Measurements from ENCODE around the gene TEKT2.

The TEKT2 gene

DNA sequence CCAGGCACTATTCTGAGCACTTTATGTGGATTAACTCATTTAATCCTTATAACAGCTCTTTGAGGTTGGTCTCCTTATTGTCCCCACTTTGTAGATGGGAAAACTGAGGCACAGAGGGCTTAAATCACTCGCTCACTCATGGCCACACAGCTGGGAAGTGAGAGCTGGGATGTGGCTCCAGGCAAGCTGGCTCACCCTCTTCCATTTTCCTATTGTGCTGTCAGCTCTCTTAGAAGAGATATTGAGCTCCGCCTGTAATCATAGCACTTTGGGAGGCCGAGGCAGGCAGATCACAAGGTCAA is 45.0 kb downstream of the TEKT2 start:
- DNase-seq (ENCODE audit: low spot score) = no peak

DNA sequence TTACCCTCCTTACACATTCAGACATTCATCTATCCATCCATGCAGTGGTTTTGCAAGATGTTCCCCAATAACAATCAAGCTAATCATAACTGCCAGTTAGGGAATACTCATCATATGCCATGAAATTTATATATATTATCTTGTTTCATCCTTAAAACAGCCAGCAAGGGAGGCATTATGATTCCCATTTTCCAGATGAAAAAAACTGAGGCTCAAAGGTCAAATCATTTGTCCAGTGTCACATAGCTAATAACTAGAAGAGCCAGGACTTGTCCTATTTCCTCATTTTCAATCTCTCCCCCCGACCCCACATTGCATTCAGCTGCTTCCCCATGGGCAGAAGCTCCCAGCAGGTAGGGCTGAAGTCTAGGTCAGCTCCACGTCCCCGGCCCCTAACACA is 48.1 kb downstream of the TEKT2 start:
- no peak for DNase-seq (ENCODE audit: low spot score)

DNA sequence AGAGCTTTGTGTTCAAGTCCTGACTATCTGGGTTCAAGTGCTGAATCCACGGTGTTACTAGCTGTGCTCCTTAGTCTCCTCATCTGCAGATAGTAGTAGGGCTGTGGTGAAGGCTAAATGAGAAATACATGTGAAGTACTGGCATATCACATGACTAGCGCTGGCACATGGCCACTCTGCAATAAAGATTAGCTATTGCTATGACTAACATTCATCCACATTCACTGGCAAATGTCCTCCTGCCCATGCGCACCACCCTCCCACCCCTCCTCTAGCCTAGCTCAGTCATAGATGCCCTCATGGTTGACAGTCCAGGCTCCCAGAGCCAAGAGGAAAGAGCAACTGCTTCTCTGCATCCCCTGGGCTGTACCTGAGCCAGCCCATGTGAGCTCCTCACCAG is 49.6 kb downstream of the TEKT2 start:
- DNase-seq (ENCODE audit: low spot score) = no peak

- DNase-seq (ENCODE audit: low spot score) = no peak
Observed at GRCh38 chr1:36134031-36134430, 50.1 kb downstream of the TEKT2 start.

- DNase-seq (ENCODE audit: low spot score) = peak; percentile 79
Observed at GRCh38 chr1:36134505-36135329, 50.8 kb downstream of the TEKT2 start.

DNA sequence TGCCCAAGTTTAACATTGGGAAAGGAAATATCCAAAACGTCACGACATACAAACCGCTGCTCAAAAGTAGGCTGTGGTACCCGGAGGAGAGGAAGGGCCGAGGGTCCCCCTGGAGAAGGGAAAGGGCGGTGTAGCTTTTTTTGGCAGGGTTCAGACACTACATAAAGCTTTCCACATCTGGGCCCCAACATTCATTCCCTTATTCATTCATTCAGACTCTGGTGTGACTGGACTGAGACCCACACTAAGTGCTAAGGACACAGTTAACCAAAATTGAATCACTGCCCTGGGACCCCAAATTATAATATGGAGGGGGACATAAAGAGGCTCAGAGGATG is 51.4 kb downstream of the TEKT2 start:
- DNase-seq (ENCODE audit: low spot score) = no peak

DNA sequence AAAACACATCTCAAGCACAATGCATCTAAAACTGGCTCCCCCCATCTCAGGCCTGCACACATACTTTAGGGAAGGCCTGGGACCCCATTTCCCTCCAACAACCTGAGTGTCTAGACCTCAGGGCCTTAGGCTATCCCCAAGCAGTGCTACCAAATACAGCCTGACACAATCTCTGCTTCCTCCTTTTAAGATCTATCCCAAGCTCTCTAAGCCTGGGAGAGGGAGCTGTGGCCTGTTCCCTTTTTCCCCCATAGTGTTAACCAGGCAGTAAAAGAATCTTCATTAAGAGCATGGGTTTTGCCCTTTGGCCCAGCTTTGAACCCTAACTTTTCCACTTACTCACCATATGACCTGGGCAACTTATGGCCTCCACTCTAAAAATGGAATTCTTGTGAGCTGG is 51.9 kb downstream of the TEKT2 start:
- DNase-seq (ENCODE audit: low spot score) = no peak

DNA sequence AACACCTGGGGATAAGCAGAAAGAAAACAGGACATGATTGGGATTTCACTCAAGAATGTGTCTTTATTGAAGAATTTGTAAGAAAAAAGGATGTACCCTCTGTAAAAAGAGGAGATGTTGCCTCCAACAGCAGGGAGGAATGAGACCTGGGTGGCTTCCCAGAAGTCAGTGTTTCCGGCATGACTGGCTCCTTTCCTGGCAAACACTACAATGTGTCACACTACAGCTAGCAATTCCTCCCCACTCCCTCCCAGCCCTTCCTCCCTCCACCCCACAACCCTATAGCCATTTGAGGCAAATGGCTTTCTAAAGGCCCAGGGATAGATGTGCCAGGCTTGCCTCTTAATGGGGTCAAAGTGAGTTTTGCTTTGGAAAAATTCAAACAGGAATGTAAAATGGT is 52.6 kb downstream of the TEKT2 start:
- no peak for DNase-seq (ENCODE audit: low spot score)

DNA sequence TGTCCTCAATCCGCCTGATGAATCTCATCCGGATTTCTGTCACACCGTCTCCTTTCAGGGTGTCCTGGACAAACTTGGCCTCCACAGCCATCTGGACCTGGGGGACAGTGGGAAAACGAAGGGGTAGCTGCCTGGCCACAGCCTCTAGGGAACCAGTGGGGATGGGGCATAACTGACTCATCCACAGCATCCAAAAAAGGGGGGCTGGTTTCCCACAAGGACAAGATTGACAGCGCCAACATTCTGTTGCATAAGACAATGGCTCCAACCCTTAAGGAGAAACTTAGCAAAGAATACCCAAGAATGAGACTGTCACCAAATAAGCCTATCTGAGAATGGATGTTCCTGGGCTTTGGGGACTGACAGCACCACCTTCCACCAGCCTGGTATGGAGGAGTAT is 53.3 kb downstream of the TEKT2 start:
- DNase-seq (ENCODE audit: low spot score) = no peak

DNA sequence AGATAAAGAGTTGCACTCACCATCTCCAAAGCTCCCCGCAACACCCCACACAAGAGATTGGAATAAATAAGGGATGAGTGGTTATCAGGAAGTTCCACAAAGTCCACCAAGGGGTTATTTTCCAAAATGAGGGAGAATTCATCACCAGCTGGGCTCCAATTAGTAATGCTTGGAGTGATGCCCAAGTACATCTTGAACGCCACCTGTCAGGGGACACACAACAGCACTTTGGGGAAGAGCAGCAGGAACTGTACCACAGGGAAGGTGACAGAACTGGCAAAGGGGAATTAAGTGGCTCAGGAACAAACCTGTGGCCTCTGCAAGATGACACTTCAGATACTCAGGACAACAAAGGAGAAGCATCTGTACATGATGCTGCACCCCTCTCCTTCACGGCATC is 53.9 kb downstream of the TEKT2 start:
- DNase-seq (ENCODE audit: low spot score) = no peak

Measured in HuH-7 (cell line).